ENCODE measurements around the gene LYG1.

LYG1 gene

DNA sequence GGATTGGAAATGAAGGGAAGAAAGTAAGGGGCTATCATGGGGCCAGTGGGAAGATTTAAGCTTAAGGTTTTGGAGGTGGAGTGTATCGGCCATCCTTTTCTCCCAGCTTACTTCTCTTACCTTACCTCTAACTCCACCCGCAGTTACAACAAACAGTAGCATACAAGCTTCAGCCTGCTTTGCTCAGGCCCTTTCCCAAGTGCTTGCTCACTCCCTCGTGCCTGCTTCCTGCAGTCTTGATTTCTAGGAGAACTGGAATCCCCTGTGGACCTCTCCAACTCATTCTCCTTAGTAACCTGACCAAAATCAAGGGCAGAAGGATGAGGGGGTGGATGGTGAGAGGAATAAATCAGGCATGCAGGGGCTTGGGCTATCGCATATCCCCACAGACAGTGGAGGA lies 39.8 kb downstream of the LYG1 start:
- TF ChIP-seq CTCF (IDR thresholded peaks at IDR 0.05; ENCODE audit: control insufficient read depth, insufficient read depth, low read depth, low read length, missing control alignments), result no peak
- no peak for DNase-seq (ENCODE audit: low read depth)
- H3K4me3 ChIP-seq (ENCODE audit: control insufficient read depth, low read depth, low read length), result no peak overlapping the region

- H3K4me3 ChIP-seq (ENCODE audit: control insufficient read depth, low read depth, low read length), result no peak overlapping the region
- no peak for TF ChIP-seq CTCF (IDR thresholded peaks at IDR 0.05; ENCODE audit: control insufficient read depth, insufficient read depth, low read depth, low read length, missing control alignments)
- no peak for DNase-seq (ENCODE audit: low read depth)
Measured at GRCh38 chr2:99260184-99260583, 40.8 kb downstream of the LYG1 start.

DNA sequence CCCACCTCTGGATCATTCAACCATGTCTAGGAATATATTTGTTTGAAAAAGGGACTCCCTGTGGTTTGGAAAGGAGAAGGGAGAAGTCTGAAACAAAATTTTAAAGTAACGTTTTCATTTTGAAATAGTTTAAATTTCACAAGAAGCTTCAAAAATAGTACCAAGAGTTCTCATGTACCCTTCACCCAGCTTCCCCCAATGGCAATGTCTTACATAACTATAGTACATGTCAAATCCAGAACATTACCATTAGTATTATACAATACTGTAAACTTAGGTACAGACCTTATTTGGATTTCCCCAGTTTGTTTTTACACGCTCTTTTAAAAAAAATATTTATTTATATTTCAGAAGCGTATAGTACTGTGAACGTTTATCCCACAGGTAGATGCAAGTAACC lies 41.5 kb downstream of the LYG1 start:
- no peak for DNase-seq (ENCODE audit: low read depth)
- TF ChIP-seq CTCF (IDR thresholded peaks at IDR 0.05; ENCODE audit: control insufficient read depth, insufficient read depth, low read depth, low read length, missing control alignments), result no peak
- H3K4me3 ChIP-seq (ENCODE audit: control insufficient read depth, low read depth, low read length), result no peak overlapping the region

DNA sequence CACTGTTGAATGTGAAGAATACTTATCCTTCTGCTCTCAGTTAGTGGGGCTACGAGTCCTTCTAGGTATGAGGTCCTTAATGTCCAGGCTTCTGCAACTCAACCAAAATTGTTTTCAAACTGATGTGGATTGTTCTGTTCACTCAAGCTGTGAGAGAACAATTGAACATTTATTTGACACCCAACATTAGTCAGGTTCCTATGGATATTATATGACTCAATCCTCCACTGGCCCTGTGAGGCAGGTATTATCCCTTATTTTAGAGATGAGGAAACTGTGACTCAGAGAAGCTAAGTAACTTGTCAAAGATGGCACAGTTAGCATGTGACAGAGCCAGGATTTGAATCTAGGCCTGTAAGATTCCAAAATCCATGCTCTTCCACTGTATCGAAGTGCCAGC lies 44.3 kb downstream of the LYG1 start:
- H3K4me3 ChIP-seq (ENCODE audit: control insufficient read depth, low read depth, low read length), result no peak overlapping the region
- no peak for DNase-seq (ENCODE audit: low read depth)
- TF ChIP-seq CTCF (IDR thresholded peaks at IDR 0.05; ENCODE audit: control insufficient read depth, insufficient read depth, low read depth, low read length, missing control alignments), result no peak

DNA sequence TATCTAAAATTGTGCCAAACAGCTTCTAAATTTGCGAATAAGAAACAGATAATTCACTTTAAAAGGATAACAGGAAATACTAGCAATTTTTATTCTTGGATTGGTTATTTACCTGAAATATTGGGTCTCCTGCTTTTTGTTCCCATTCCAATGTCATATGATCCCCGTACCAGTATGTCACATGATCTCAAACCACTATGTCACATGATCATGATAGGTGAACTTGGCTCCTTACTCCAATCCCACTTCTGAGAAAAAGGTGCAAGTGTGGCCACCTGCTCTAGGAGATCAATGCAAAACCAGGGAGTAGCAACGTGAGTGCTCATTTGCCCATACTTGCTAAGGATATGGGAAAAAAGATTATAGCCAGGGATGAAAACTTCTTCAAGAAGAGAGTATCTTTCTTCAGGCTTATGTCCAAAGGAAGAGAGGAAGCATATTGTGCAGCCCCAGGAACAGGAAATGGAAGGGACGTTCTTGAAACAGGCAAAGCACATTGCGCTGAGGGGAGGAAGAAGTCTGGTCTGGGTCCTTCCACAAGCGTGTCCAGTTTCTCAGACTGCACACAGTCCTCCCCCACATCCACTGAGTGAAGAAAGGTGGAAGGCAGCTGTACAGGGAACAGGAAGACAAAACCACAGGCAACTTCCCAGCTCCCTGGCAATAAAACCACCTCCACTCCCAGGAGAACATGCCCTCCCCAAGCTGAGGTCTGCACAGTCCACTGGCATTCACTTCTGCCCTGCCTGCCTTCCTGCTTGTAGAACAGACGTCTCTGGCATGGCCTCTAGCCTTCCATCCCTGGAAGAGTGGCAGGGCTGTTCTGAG lies 45.3 kb downstream of the LYG1 start, which contains the start of gene LYG2:
Gene LYG2 (minus strand): TSS at position 176 of the 828 bp plus-strand sequence. CDS start 1,406 bp downstream, outside the sequence.
- no peak within 1 kb of the TSS for H3K4me3 ChIP-seq (ENCODE audit: control insufficient read depth, low read depth, low read length)
- no peak for TF ChIP-seq CTCF (IDR thresholded peaks at IDR 0.05; ENCODE audit: control insufficient read depth, insufficient read depth, low read depth, low read length, missing control alignments)
- DNase-seq (ENCODE audit: low read depth), result no peak

DNA sequence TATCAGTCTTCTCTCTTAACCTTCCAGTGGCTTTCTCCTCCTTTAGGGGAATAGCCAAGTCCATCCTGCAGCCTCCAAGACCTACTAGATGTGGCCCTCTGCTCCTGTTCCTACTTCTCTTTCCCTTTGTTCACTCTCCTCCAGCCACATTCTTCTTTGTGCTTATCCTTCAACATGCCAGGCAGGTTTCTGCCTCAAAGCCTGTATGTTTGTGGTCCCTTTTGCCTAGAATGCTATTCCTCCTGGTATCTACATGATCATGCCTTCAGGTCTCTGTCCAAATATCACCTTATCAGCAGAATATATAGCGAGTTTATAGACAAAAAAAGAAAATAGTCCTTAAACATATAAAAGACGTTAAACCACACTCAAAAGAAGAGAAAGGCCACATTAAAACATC lies 51.0 kb downstream of the LYG1 start:
- H3K4me3 ChIP-seq (ENCODE audit: control insufficient read depth, low read depth, low read length), result no peak overlapping the region
- no peak for DNase-seq (ENCODE audit: low read depth)
- TF ChIP-seq CTCF (IDR thresholded peaks at IDR 0.05; ENCODE audit: control insufficient read depth, insufficient read depth, low read depth, low read length, missing control alignments), result no peak

Data from AG09309 (cell line).